H9 (cell line): ENCODE results near the gene ITIH5. TPM values are rescaled to one million over a fixed set of nuclear protein-coding genes. Genes with fewer than 3 reads are reported as not detected.

Experiments
- DNase-seq: peaks from one replicate; pipeline ENCODE4 v3.0.0-alpha.2; 2017
- H2AFZ ChIP-seq: one replicate; pipeline ENCODE4 v1.6.1; 2013; ENCODE audit warnings: mild to moderate bottlenecking, low read length, control low read depth, moderate library complexity
- H2AK5ac ChIP-seq: 2 replicates; pipeline ENCODE4 v1.6.1; 2013; ENCODE audit warnings: low read length, control low read depth, mixed read lengths; ENCODE audit not compliant: insufficient read length
- H2BK120ac ChIP-seq: one replicate; pipeline ENCODE4 v1.6.1; 2013; ENCODE audit warnings: low read depth, mild to moderate bottlenecking, low read length, control low read depth, inconsistent platforms; ENCODE audit not compliant: poor library complexity, severe bottlenecking
- H2BK12ac ChIP-seq: 2 replicates; pipeline ENCODE4 v1.6.1; 2013; ENCODE audit warnings: low read length, control low read depth, mixed read lengths, low read depth; ENCODE audit not compliant: insufficient read length
- H2BK15ac ChIP-seq: 2 replicates; pipeline ENCODE4 v1.6.1; 2013; ENCODE audit warnings: low read depth, low read length, control low read depth
- H2BK20ac ChIP-seq: one replicate; pipeline ENCODE4 v1.6.1; 2013; ENCODE audit warnings: low read depth, mild to moderate bottlenecking, low read length, control low read depth, inconsistent platforms; ENCODE audit not compliant: poor library complexity, severe bottlenecking
- H2BK5ac ChIP-seq: 2 replicates; pipeline ENCODE4 v1.6.1; 2013; ENCODE audit warnings: low read length, control low read depth, mixed read lengths; ENCODE audit not compliant: insufficient read length
- H3K14ac ChIP-seq: 2 replicates; pipeline ENCODE4 v1.6.1; 2013; ENCODE audit warnings: low read length, control low read depth; ENCODE audit not compliant: insufficient read depth
- H3K18ac ChIP-seq: 2 replicates; pipeline ENCODE4 v1.6.1; 2013; ENCODE audit warnings: low read depth, mild to moderate bottlenecking, mixed read lengths, low read length, control low read depth; ENCODE audit not compliant: insufficient read length
- H3K23ac ChIP-seq: 2 replicates; pipeline ENCODE4 v1.6.1; 2013; ENCODE audit warnings: low read length, control low read depth, mixed read lengths, low read depth; ENCODE audit not compliant: insufficient read length
- H3K23me2 ChIP-seq: 2 replicates; pipeline ENCODE4 v1.6.1; 2013; ENCODE audit warnings: low read depth, mild to moderate bottlenecking, mixed read lengths, low read length, control low read depth; ENCODE audit not compliant: insufficient read length, poor library complexity, severe bottlenecking
- H3K27ac ChIP-seq: 2 replicates; pipeline ENCODE4 v1.5.1; 2013; ENCODE audit warnings: low read length, control low read depth, mixed read lengths, low read depth; ENCODE audit not compliant: insufficient read length
- H3K27me3 ChIP-seq: 2 replicates; pipeline ENCODE4 v1.6.1; 2013; ENCODE audit warnings: low read length, control low read depth, inconsistent platforms; ENCODE audit not compliant: insufficient read depth
- H3K4ac ChIP-seq: 2 replicates; pipeline ENCODE4 v1.6.1; 2013; ENCODE audit warnings: low read depth, mild to moderate bottlenecking, control low read depth, inconsistent platforms, low read length, moderate library complexity
- H3K4me1 ChIP-seq: 2 replicates; pipeline ENCODE4 v1.6.1; 2013; ENCODE audit warnings: low read length, control low read depth, inconsistent platforms; ENCODE audit not compliant: insufficient read depth
- H3K4me2 ChIP-seq: 2 replicates; pipeline ENCODE4 v1.6.1; 2013; ENCODE audit warnings: low read length, control low read depth, mixed read lengths; ENCODE audit not compliant: insufficient read length, insufficient read depth
- H3K56ac ChIP-seq: 2 replicates; pipeline ENCODE4 v1.6.1; 2013; ENCODE audit warnings: low read depth, mild to moderate bottlenecking, mixed read lengths, low read length, control low read depth; ENCODE audit not compliant: insufficient read length
- H3K79me1 ChIP-seq: 2 replicates; pipeline ENCODE4 v1.6.1; 2013; ENCODE audit warnings: low read depth, mild to moderate bottlenecking, moderate library complexity, low read length, control low read depth, inconsistent platforms; ENCODE audit not compliant: insufficient read depth, poor library complexity, severe bottlenecking
- H3K79me2 ChIP-seq: 2 replicates; pipeline ENCODE4 v1.6.1; 2013; ENCODE audit warnings: low read length, control low read depth, inconsistent platforms; ENCODE audit not compliant: insufficient read depth
- H3K9ac ChIP-seq: 2 replicates; pipeline ENCODE4 v1.6.1; 2013; ENCODE audit warnings: low read length, control low read depth, mixed read lengths; ENCODE audit not compliant: insufficient read length; ENCODE audit errors: extremely low read depth
- H3K9me3 ChIP-seq: one replicate; pipeline ENCODE4 v1.6.1; 2013; ENCODE audit warnings: low read depth, low read length, inconsistent platforms; ENCODE audit not compliant: control insufficient read depth
- H3T11ph ChIP-seq: one replicate; pipeline ENCODE4 v1.6.1; 2013; ENCODE audit warnings: mild to moderate bottlenecking, low read length, control low read depth, inconsistent platforms
- H4K20me1 ChIP-seq: one replicate; pipeline ENCODE4 v1.6.1; 2013; ENCODE audit not compliant: control insufficient read depth, insufficient read length, insufficient read depth
- H4K5ac ChIP-seq: 2 replicates; pipeline ENCODE4 v1.6.1; 2013; ENCODE audit warnings: low read depth, mild to moderate bottlenecking, mixed read lengths, low read length, control low read depth; ENCODE audit not compliant: insufficient read length
- H4K8ac ChIP-seq: replicated peaks from 2 replicates; pipeline ENCODE4 v1.6.1; 2013; ENCODE audit warnings: low read length, control low read depth, mixed read lengths, low read depth; ENCODE audit not compliant: insufficient read length
- H4K91ac ChIP-seq: 2 replicates; pipeline ENCODE4 v1.6.1; 2013; ENCODE audit warnings: low read depth, mild to moderate bottlenecking, moderate library complexity, mixed read lengths, low read length, control low read depth; ENCODE audit not compliant: insufficient read length
- H3K27ac Mint-ChIP-seq, 3 experiments: 2 replicates in 2 of 3; 3 replicates in 1 of 3; pipeline ENCODE4 v1.8.0; 2020 to 2021; ENCODE audit warnings: mixed read lengths in 3 of 3, mild to moderate bottlenecking in 1 of 3, moderate library complexity in 1 of 3
- H3K27me3 Mint-ChIP-seq: 2 replicates; pipeline ENCODE4 v1.8.0; 2021; ENCODE audit warnings: low read depth, mild to moderate bottlenecking, moderate library complexity, mixed read lengths
- H3K36me3 Mint-ChIP-seq, 3 experiments: 2 replicates in 2 of 3; 3 replicates in 1 of 3; pipeline ENCODE4 v1.8.0; 2020 to 2021; ENCODE audit warnings: low read depth in 3 of 3, mixed read lengths in 3 of 3; ENCODE audit not compliant: insufficient read depth in 1 of 3
- H3K4me1 Mint-ChIP-seq, 2 experiments: 2 replicates each; pipeline ENCODE4 v1.8.0; 2020; ENCODE audit warnings: mixed read lengths in 2 of 2
- H3K4me3 Mint-ChIP-seq, 2 experiments: 2 replicates in 1 of 2; 3 replicates in 1 of 2; pipeline ENCODE4 v1.8.0; 2020 to 2021; ENCODE audit warnings: mild to moderate bottlenecking in 2 of 2, mixed read lengths in 2 of 2, moderate library complexity in 1 of 2
- H3K9me3 Mint-ChIP-seq, 2 experiments: 2 replicates in 1 of 2; 3 replicates in 1 of 2; pipeline ENCODE4 v1.8.0; 2020; ENCODE audit warnings: mild to moderate bottlenecking in 2 of 2, mixed read lengths in 2 of 2, moderate library complexity in 1 of 2
- WGBS: extraction: QIAGEN DNeasy Blood & Tissue Kit; methylation state at CpG from one replicate; pipeline ENCODE4 v1.1.7; 2013; ENCODE audit warnings: missing lambda C conversion rate, low lambda C conversion rate, mixed read lengths; ENCODE audit not compliant: insufficient read length; ENCODE audit errors: extremely low coverage; 5-methylcytosine and 5-hydroxymethylcytosine counted together
- total RNA-seq: library from RNA; stranded (reverse); gene quantifications from 2 replicates; pipeline ENCODE4 v1.2.1, GENCODE V29; 2021
- TF ChIP-seq, protein P1 (sequence below): fragments of 200-600 bp; sonication (generic); conservative IDR thresholded peaks from 3 replicates; pipeline ENCODE4 v1.8.0; 2021; ENCODE audit warnings: antibody characterized with exemption, mild to moderate bottlenecking

ITIH5 gene
- total RNA-seq, 1 experiment from 2014 or later, result 1.3 TPM

DNA sequence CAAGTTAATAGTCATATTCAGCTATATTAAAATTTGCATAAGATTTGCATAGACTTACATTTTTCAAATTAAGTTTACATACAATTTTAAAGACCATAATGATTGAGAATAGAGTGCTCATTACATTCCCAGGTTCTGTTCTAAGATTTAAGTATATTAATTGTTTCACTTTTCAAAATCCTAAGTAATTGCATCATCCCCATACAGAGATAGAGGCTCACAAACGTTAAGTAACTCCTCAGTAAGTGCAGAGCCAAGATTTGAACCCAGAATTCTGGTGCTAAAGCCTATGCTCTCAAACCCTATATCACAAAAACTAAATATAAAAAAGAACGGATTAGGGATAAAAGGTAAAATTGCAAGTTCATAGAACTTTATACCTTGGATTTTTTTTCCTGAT lies 2.1 kb downstream of the ITIH5 start:
- no peak overlapping the region for H4K8ac ChIP-seq
- no peak overlapping the region for H2BK12ac ChIP-seq
- H4K20me1 ChIP-seq, result no peaks in the 10 kb centered on the region
- H3T11ph ChIP-seq, result no peak overlapping the region
- H3K23ac ChIP-seq, result no peak overlapping the region
- Mint-ChIP-seq H3K4me1 (peaks cover 13 to 16% of the 10 kb centered on the region in 2 experiments), H3K4me3 (no peak overlapping the region), H3K36me3 (no peaks in the 10 kb centered on the region), H3K27ac (no peak overlapping the region), H3K27me3 (peaks cover 58% of the 10 kb centered on the region), H3K9me3 (no peaks in the 10 kb centered on the region; a peak in 1 of 5 replicates)
- no peak overlapping the region for H4K91ac ChIP-seq
- H2BK120ac ChIP-seq, result no peak overlapping the region
- H3K18ac ChIP-seq, result no peak overlapping the region
- H4K5ac ChIP-seq, result no peak overlapping the region
- H2AK5ac ChIP-seq, result no peak overlapping the region
- H3K4me2 ChIP-seq, result no peak overlapping the region
- TF ChIP-seq, protein P1, sequence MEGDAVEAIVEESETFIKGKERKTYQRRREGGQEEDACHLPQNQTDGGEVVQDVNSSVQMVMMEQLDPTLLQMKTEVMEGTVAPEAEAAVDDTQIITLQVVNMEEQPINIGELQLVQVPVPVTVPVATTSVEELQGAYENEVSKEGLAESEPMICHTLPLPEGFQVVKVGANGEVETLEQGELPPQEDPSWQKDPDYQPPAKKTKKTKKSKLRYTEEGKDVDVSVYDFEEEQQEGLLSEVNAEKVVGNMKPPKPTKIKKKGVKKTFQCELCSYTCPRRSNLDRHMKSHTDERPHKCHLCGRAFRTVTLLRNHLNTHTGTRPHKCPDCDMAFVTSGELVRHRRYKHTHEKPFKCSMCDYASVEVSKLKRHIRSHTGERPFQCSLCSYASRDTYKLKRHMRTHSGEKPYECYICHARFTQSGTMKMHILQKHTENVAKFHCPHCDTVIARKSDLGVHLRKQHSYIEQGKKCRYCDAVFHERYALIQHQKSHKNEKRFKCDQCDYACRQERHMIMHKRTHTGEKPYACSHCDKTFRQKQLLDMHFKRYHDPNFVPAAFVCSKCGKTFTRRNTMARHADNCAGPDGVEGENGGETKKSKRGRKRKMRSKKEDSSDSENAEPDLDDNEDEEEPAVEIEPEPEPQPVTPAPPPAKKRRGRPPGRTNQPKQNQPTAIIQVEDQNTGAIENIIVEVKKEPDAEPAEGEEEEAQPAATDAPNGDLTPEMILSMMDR, result no peak
- DNase-seq, result no peak
- H3K9me3 ChIP-seq, result no peaks in the 10 kb centered on the region
- no peaks in the 10 kb centered on the region for H3K4me1 ChIP-seq
- H2BK5ac ChIP-seq, result no peak overlapping the region
- no peaks in the 10 kb centered on the region for H3K79me2 ChIP-seq
- no peak overlapping the region for H2BK15ac ChIP-seq
- H3K14ac ChIP-seq, result no peak overlapping the region
- peaks cover 13% of the 10 kb centered on the region; the same call in 1 of the 2 replicates for H3K27me3 ChIP-seq
- no peak overlapping the region for H3K56ac ChIP-seq
- H3K23me2 ChIP-seq, result peaks cover 7% of the 10 kb centered on the region
- no peak overlapping the region for H3K27ac ChIP-seq
- H2BK20ac ChIP-seq, result no peak overlapping the region
- whole genome bisulfite sequencing, result no CpG with 5 or more reads among the region's 2 CpGs
- H2AFZ ChIP-seq, result no peak overlapping the region
- H3K9ac ChIP-seq, result no peak overlapping the region
- H3K4ac ChIP-seq, result no peak overlapping the region
- H3K79me1 ChIP-seq, result no peaks in the 10 kb centered on the region
